Esophagus (tissue), 2 donors: Measurements from ENCODE around the gene CDKN2C. TPM values are rescaled to one million over a fixed set of nuclear protein-coding genes. Genes with fewer than 3 reads are reported as not detected.
A peak's percentile ranks its signal among the peaks of the same experiment; 100 is the strongest.

Experiments used
- H3K27ac ChIP-seq, 2 donors: one replicate each; pipeline ENCODE4 v1.5.1; 2013; ENCODE audit warnings: low read depth in 2 of 2, mild to moderate bottlenecking in 2 of 2, inconsistent platforms in 1 of 2, low read length in 1 of 2, moderate library complexity in 1 of 2
- H3K27me3 ChIP-seq, 2 donors: one replicate each; pipeline ENCODE4 v1.6.1; 2013; ENCODE audit warnings: low read length in 2 of 2, control low read depth in 1 of 2, mild to moderate bottlenecking in 1 of 2; ENCODE audit not compliant: insufficient read depth in 2 of 2, control insufficient read depth in 1 of 2
- H3K36me3 ChIP-seq, 2 donors: one replicate each; pipeline ENCODE4 v1.6.1; 2013; ENCODE audit warnings: low read length in 1 of 2; ENCODE audit not compliant: control insufficient read depth in 2 of 2, insufficient read depth in 2 of 2
- H3K4me1 ChIP-seq, 2 donors: one replicate each; pipeline ENCODE4 v1.6.1; 2013; ENCODE audit warnings: low read length in 1 of 2; ENCODE audit not compliant: control insufficient read depth in 2 of 2, insufficient read depth in 2 of 2
- H3K4me3 ChIP-seq, 2 donors: one replicate each; pipeline ENCODE4 v1.5.1; 2013; ENCODE audit warnings: low read length in 2 of 2, mild to moderate bottlenecking in 2 of 2, low read depth in 1 of 2, moderate library complexity in 1 of 2
- H3K9me3 ChIP-seq, 2 donors: one replicate each; pipeline ENCODE4 v1.6.1; 2013; ENCODE audit warnings: mild to moderate bottlenecking in 2 of 2, low read depth in 1 of 2, low read length in 1 of 2, moderate library complexity in 1 of 2; ENCODE audit not compliant: control insufficient read depth in 2 of 2, insufficient read depth in 1 of 2
- WGBS, 2 donors: extraction: QIAGEN DNeasy Blood & Tissue Kit; methylation state at CpG; one replicate each; pipeline ENCODE4 v1.1.7; 2013; 5-methylcytosine and 5-hydroxymethylcytosine counted together
- polyA plus RNA-seq, 2 donors: library from polyadenylated mRNA; stranded (reverse); fragments of 200-250 nt; gene quantifications; one replicate each; pipeline ENCODE4 v1.2.3, GENCODE V29; 2013
- donor health status: healthy with polysubstance abuse.
- donor health status: Bipolar disorder and iron deficiency.

CDKN2C gene
- polyA plus RNA-seq, 2 donors: 9.3 to 15.7 TPM

DNA sequence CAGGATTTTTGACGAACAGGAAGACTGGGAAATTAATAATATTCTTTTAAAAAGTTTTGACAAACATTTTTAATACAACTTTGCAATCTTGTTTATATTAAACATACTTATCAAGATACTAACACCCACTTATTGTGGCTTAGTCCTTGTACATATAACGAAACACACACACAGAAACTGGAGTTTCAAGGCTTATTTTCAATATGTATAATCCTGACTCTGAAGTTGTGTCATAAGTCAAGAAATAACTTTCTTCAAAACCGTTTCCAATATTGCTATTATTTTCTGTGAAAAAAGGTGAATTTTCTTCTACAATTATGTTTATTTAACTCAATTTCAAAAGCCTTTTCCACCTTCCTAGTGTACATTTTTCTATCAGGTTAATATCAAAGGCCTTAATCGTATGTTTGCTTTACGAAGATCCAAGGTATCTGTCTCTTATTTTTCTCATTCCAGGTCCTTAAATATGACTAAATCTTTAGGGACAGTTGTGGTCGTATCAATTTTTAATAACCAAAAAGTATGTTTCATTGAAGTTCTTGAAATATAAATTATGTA is 1.8 kb downstream of the CDKN2C start:
- no peak overlapping the region for H3K27ac ChIP-seq
- peaks cover 0 to 4% of the 10 kb centered on the region in 2 donors for H3K4me1 ChIP-seq
- peak overlapping the region in 1 of 2 donors; percentile 31 for H3K4me3 ChIP-seq

DNA sequence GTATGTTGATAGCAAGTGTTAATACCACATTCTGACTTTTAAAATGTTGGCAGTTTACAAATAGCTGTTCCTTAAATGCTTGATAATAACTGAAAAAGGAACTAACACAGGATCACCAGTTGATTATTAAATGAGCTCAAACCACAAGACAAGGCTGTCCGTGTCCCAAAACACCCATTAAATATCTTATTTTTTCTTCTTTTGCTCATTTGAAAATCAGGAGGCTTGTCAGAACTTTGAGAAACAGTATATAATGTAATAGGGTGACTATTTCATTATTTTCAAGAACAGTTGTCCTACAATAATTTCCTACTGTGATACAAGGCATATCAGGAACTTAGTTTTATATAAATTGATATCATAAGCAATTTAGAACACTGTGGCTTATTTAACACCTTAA is 2.7 kb downstream of the CDKN2C start:
- Histone ChIP-seq H3K4me1 (peaks cover 0 to 4% of the 10 kb centered on the region in 2 donors), H3K36me3 (peaks cover 0 to 2% of the 10 kb centered on the region in 2 donors), H3K27ac (no peak overlapping the region), H3K27me3 (no peaks in the 10 kb centered on the region), H3K4me3 (peak overlapping the region in 1 of 2 donors; percentile 20), H3K9me3 (no peaks in the 10 kb centered on the region)
- WGBS, 2 donors: 38 to 49% methylated on average over 1 of the region's 1 CpG

More for the DNA sequence above, 1.8 kb downstream of the CDKN2C start:
- 38 to 46% methylated on average over 6 of the region's 6 CpGs for WGBS, 2 donors
- H3K36me3 ChIP-seq: peaks cover 0 to 2% of the 10 kb centered on the region in 2 donors
- no peaks in the 10 kb centered on the region for H3K27me3 ChIP-seq
- no peaks in the 10 kb centered on the region for H3K9me3 ChIP-seq

- WGBS, 2 donors: 84 to 96% methylated on average over 1 of the region's 1 CpG
Observed at GRCh38 chr1:50973255-50973654, 3.2 kb downstream of the CDKN2C start.

DNA sequence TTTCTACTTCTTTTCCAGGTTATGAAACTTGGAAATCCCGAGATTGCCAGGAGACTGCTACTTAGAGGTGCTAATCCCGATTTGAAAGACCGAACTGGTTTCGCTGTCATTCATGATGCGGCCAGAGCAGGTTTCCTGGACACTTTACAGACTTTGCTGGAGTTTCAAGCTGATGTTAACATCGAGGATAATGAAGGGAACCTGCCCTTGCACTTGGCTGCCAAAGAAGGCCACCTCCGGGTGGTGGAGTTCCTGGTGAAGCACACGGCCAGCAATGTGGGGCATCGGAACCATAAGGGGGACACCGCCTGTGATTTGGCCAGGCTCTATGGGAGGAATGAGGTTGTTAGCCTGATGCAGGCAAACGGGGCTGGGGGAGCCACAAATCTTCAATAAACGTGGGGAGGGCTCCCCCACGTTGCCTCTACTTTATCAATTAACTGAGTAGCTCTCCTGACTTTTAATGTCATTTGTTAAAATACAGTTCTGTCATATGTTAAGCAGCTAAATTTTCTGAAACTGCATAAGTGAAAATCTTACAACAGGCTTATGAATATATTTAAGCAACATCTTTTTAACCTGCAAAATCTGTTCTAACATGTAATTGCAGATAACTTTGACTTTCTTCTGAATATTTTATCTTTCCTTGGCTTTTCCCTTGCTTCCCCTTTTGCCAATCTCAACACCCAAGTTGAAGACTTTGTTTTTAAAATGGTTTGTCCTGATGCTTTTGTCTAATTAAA is 4.0 kb downstream of the CDKN2C start:
- H3K27me3 ChIP-seq: no peaks in the 10 kb centered on the region
- peaks cover 0 to 4% of the 10 kb centered on the region in 2 donors for H3K4me1 ChIP-seq
- no peaks in the 10 kb centered on the region for H3K9me3 ChIP-seq
- H3K27ac ChIP-seq: peak overlapping the region in 1 of 2 donors; percentile 57
- WGBS, 2 donors: 87 to 89% methylated on average over 13 of the region's 13 CpGs
- H3K36me3 ChIP-seq: peaks cover 0 to 2% of the 10 kb centered on the region in 2 donors
- H3K4me3 ChIP-seq: no peak overlapping the region

More at GRCh38 chr1:50973255-50973654, 3.2 kb downstream of the CDKN2C start:
- no peak overlapping the region for H3K27ac ChIP-seq
- H3K4me1 ChIP-seq: peaks cover 0 to 4% of the 10 kb centered on the region in 2 donors
- H3K27me3 ChIP-seq: no peaks in the 10 kb centered on the region
- H3K9me3 ChIP-seq: no peaks in the 10 kb centered on the region
- peaks cover 0 to 2% of the 10 kb centered on the region in 2 donors for H3K36me3 ChIP-seq
- H3K4me3 ChIP-seq: no peak overlapping the region

GRCh38 chr1:50974618-50974935 is 4.5 kb downstream of the CDKN2C start:
- no peak overlapping the region for H3K4me3 ChIP-seq
- H3K27ac ChIP-seq: no peak overlapping the region
- peaks cover 0 to 4% of the 10 kb centered on the region in 2 donors for H3K4me1 ChIP-seq
- WGBS, 2 donors: 81 to 87% methylated on average over 1 of the region's 1 CpG
- H3K9me3 ChIP-seq: no peaks in the 10 kb centered on the region
- H3K27me3 ChIP-seq: no peaks in the 10 kb centered on the region
- peaks cover 0 to 2% of the 10 kb centered on the region in 2 donors for H3K36me3 ChIP-seq

- WGBS, 2 donors: 62 to 67% methylated on average over 1 of the region's 1 CpG
- Histone ChIP-seq H3K4me1 (peaks cover 0 to 4% of the 10 kb centered on the region in 2 donors), H3K9me3 (no peaks in the 10 kb centered on the region), H3K36me3 (peaks cover 0 to 2% of the 10 kb centered on the region in 2 donors), H3K27me3 (no peaks in the 10 kb centered on the region), H3K27ac (no peak overlapping the region), H3K4me3 (no peak overlapping the region)
Observed at GRCh38 chr1:50975436-50975835, 5.4 kb downstream of the CDKN2C start.

GRCh38 chr1:50976111-50976889 is 6.3 kb downstream of the CDKN2C start:
- Histone ChIP-seq H3K27me3 (no peaks in the 10 kb centered on the region), H3K4me1 (peaks cover 0 to 4% of the 10 kb centered on the region in 2 donors), H3K4me3 (peak overlapping the region; percentile 78 to 95), H3K36me3 (peaks cover 0 to 2% of the 10 kb centered on the region in 2 donors), H3K9me3 (no peaks in the 10 kb centered on the region), H3K27ac (peak overlapping the region; percentile 65 to 93)
- 54 to 63% methylated on average over 19 of the region's 19 CpGs for WGBS, 2 donors

DNA sequence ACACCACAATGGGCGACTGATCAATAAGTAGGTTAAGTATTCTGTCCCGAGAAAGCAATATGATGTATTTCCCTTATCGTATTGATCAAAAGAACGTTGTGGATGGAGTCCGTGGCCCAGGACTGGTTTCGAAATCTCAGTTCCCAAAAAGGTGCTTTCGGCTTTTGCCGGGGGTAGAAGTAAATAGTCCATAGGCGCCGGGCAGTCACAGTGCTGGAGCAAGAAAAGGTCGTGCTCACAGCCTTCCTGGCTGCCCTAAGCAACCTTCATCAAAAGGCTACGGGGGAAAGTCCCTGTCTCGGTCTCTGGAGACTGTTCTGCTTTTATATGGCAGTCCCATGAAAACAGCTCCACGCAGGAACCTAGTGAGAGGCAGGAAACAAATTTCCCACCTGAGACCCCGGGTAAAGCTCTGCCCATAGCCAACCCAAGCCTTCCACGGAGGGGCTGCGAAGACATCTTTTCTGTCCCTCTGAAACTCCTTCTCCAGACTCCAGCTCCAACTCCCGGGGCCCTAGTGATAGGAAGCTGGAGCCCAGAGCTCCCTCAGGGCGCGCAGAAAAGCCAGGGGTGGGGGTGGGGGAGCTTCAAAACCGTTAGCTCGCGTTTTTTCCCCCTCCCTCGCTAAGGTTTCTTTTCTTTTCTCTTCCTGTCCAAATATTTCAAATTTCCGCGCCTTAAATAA is 7.0 kb downstream of the CDKN2C start:
- H3K36me3 ChIP-seq: peaks cover 0 to 2% of the 10 kb centered on the region in 2 donors
- H3K9me3 ChIP-seq: no peaks in the 10 kb centered on the region
- H3K4me3 ChIP-seq: peak overlapping the region; percentile 78 to 95
- peak overlapping the region; percentile 79 to 93 for H3K27ac ChIP-seq
- H3K27me3 ChIP-seq: no peaks in the 10 kb centered on the region
- peaks cover 0 to 4% of the 10 kb centered on the region in 2 donors for H3K4me1 ChIP-seq
- 3% methylated on average over 26 of the region's 26 CpGs for WGBS, 2 donors

- no peaks in the 10 kb centered on the region for H3K9me3 ChIP-seq
- peak overlapping the region; percentile 92 to 93 for H3K27ac ChIP-seq
- peaks cover 0 to 2% of the 10 kb centered on the region in 2 donors for H3K36me3 ChIP-seq
- peaks cover 0 to 4% of the 10 kb centered on the region in 2 donors for H3K4me1 ChIP-seq
- no peaks in the 10 kb centered on the region for H3K27me3 ChIP-seq
- WGBS, 2 donors: 0 to 1% methylated on average over 40 to 63 of the region's 63 CpGs
- peak overlapping the region; percentile 78 to 95 for H3K4me3 ChIP-seq
Observed at GRCh38 chr1:50977575-50978143, 7.6 kb downstream of the CDKN2C start.
